GM10248 (cell line): ENCODE results near the gene ZNF687.

ENCODE experiments used
- CTCF ChIA-PET: fragments of 300-600 bp; sonication (Branson Sonifier 250); formaldehyde crosslinking; extraction: SDS; loops from one replicate; lab custom pipeline; 2021; ENCODE audit warnings: antibody characterized with exemption; lab: Yijun Ruan, JAX
- POLR2A ChIA-PET: fragments of 350-650 bp; sonication (Branson Sonifier 250); formaldehyde crosslinking; extraction: SDS; loops from one replicate; lab custom pipeline; 2020; ENCODE audit warnings: antibody characterized with exemption; lab: Yijun Ruan, JAX
- DNase-seq: peaks from one replicate; pipeline ENCODE4 v3.0.0; 2012; ENCODE audit errors: extremely low spot score
- CTCF ChIP-seq: IDR thresholded peaks from 2 replicates; pipeline ENCODE4 v1.5.1; 2012; ENCODE audit warnings: mild to moderate bottlenecking, low read depth; ENCODE audit errors: extremely low read depth, missing control alignments, control extremely low read depth

ZNF687 gene

GRCh38 chr1:151315565-151316235 lies 33.6 kb downstream of the ZNF687 start:
- POLR2A ChIA-PET: interaction anchor here (3.1 kb wide), 1 partner anchor 11 kb away, joined by 24 read pairs; the partner anchor contains the start of gene PI4KB
- no peak for DNase-seq
- CTCF ChIA-PET: interaction anchor here (0.8 to 5.6 kb wide), 8 partner anchors 9 to 38 kb away, joined by 3 to 24 read pairs (median 3); no protein-coding TSS in a partner anchor
- TF ChIP-seq CTCF: no peak

- DNase-seq: no peak
- TF ChIP-seq CTCF: no peak
- ChIA-PET POLR2A (interaction anchor here (3.1 kb wide), 1 partner anchor 8 kb away, joined by 24 read pairs; the partner anchor contains the start of gene PI4KB), CTCF (interaction anchor here (4.2 to 5.6 kb wide), 2 partner anchors 18 to 21 kb away, joined by 14 to 24 read pairs; no protein-coding TSS in a partner anchor)
These were observed 36.9 kb downstream of the ZNF687 start for GRCh38 chr1:151318975-151319374.

- ChIA-PET CTCF (interaction anchor here (0.8 to 13.4 kb wide), 3 partner anchors 15 to 24 kb away, joined by 4 to 173 read pairs (median 25); no protein-coding TSS in a partner anchor), POLR2A (interaction anchor here (0.6 kb wide), 1 partner anchor 20 kb away, joined by 4 read pairs; no protein-coding TSS in a partner anchor)
- TF ChIP-seq CTCF: no peak
- no peak for DNase-seq
These were observed 42.4 kb downstream of the ZNF687 start for GRCh38 chr1:151324390-151324930.

- ChIA-PET CTCF (interaction anchor here (0.8 to 13.4 kb wide), 5 partner anchors 13 to 225 kb away, joined by 3 to 173 read pairs (median 4); no protein-coding TSS in a partner anchor), POLR2A (interaction anchor here (0.7 kb wide), 1 partner anchor 121 kb away, joined by 3 read pairs; no protein-coding TSS in a partner anchor)
- TF ChIP-seq CTCF: no peak
- DNase-seq: no peak
These were observed 43.1 kb downstream of the ZNF687 start for GRCh38 chr1:151325231-151325630.

DNA sequence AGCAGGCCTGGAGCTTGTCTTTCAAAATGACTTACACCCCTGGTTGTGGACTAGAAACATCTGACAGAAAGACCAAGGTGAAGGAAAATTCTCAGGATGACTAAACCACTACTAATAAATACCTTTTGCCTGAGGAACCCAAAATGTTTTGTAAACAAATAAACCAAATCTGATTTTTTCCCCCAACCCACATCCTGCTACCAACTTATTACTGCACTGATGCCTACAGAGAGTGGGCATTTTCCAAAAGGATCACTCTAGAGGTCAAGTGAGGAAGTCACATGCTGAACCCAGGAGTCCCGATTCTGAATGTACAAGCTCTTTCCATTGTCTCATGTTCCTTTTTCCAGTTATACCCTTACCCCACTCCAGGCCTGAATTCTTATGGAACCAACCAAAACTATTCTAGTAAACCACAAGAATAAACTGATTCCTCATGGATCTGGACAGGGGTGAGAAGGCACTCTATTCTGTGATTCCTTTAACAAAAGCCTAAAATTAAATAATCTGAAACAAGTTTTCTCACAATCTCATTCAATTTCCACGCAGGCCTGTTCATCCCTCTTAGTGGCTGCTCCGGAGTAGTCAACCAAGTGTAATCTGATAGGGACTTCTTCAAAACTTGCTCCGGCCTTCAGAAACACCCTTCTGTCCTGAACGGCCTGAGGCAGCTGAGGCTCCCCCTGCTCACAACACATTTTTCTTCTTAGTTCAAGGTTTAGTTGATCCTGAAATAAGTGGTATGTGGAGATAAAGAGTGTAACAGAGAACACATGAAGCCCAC lies 43.7 kb downstream of the ZNF687 start:
- CTCF ChIA-PET: interaction anchor here (0.8 to 13.4 kb wide), 8 partner anchors 13 to 226 kb away, joined by 3 to 173 read pairs (median 4); no protein-coding TSS in a partner anchor
- DNase-seq: no peak
- TF ChIP-seq CTCF: no peak
- POLR2A ChIA-PET: interaction anchor here (0.7 to 2.0 kb wide), 2 partner anchors 8 to 122 kb away, joined by 3 to 24 read pairs; no protein-coding TSS in a partner anchor
